Ishikawa (cell line): ENCODE measurements around the gene GAGE2A.

ENCODE experiments used
- CEBPB ChIP-seq: IDR thresholded peaks from 2 replicates; pipeline ENCODE4 v1.6.1; 2012
- CREB1 ChIP-seq: IDR thresholded peaks from 2 replicates; pipeline ENCODE4 v1.6.1; 2012; ENCODE audit warnings: low read depth
- EGR1 ChIP-seq: IDR thresholded peaks from 2 replicates; pipeline ENCODE4 v1.6.1; 2012
- EP300 ChIP-seq: IDR thresholded peaks from 2 replicates; pipeline ENCODE4 v1.6.1; 2012; ENCODE audit warnings: borderline replicate concordance
- FOXM1 ChIP-seq: IDR thresholded peaks from 2 replicates; pipeline ENCODE4 v1.6.1; 2012; ENCODE audit warnings: low read depth, borderline replicate concordance
- NFIC ChIP-seq: IDR thresholded peaks from 2 replicates; pipeline ENCODE4 v1.6.1; 2012
- RAD21 ChIP-seq: IDR thresholded peaks from 2 replicates; pipeline ENCODE4 v1.6.1; 2012; ENCODE audit warnings: low read depth
- TAF1 ChIP-seq: IDR thresholded peaks from 2 replicates; pipeline ENCODE4 v1.6.1; 2012; ENCODE audit warnings: low read depth, mild to moderate bottlenecking
- TCF12 ChIP-seq: IDR thresholded peaks from 2 replicates; pipeline ENCODE4 v1.6.1; 2012; ENCODE audit warnings: low read depth
- TEAD4 ChIP-seq: IDR thresholded peaks from 2 replicates; pipeline ENCODE4 v1.6.1; 2012
- YY1 ChIP-seq: IDR thresholded peaks from 2 replicates; pipeline ENCODE4 v1.6.1; 2012; ENCODE audit warnings: low read depth
- ZBTB7A ChIP-seq: IDR thresholded peaks from 2 replicates; pipeline ENCODE4 v1.6.1; 2012; ENCODE audit warnings: low read depth
- TF ChIP-seq, protein P1 (sequence below): IDR thresholded peaks from 2 replicates; pipeline ENCODE4 v1.6.1; 2012
- TF ChIP-seq, protein P2 (sequence below): IDR thresholded peaks from 2 replicates; pipeline ENCODE4 v1.6.1; 2012; ENCODE audit warnings: low read depth, mild to moderate bottlenecking
- TF ChIP-seq, protein P3 (sequence below): IDR thresholded peaks from 2 replicates; pipeline ENCODE4 v1.6.1; 2012

Gene GAGE2A

DNA sequence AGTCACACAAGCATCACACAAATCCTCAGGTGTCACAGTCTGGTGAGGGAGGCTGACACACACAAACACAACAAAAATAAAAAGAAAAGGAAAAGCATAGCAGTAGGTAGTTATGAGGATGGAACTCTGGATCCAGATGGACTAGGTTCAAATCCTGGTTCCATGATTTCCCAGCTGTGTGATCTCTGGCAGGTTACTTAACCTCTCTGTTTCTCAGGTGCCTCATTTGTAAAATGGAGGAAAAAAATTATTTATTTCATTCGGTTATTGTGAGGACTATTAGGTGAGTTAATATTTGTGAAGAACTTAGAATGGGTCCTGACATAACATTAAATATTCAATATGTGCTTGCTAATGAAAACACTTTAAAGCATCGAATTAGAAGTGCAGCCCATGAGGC is 29.3 kb downstream of the GAGE2A start:
- TF ChIP-seq NFIC: no peak

DNA sequence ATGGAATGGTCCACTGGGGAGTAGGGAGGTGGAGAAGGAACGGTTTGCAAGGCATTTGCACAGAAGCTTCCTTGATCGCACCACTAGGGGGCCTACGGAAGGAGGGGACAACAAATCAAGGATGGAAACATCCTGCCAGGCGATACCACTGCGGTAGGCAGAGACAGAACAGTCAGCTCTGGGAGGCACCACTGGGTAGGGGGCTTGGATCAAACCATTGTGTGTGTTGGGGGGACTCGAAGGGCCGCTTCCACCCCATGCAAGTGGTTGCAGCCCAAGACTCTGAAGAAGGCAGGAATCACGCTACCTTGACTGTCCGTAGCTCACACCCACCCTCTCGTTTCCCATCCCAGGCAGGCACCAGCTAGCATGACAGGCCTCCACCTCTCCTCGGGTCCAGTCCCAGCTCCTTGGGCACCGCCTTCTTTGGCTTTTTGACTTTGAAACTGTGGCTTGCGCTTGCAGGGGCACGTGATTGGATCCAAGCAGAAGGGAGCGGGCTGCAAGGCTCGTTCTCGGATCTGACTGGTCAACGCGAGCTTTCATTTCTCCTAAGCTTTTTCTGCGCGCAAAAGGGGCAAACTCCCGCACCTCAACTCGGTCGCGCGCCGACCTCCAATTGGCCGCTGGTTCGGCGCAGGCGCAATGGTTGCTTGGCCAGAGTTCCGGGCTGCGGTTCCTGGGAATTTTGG is 37.9 kb downstream of the GAGE2A start:
- TF ChIP-seq TAF1: no peak
- TF ChIP-seq NFIC: no peak
- no peak for TF ChIP-seq TEAD4
- no peak for TF ChIP-seq CREB1
- TF ChIP-seq YY1: no peak
- TF ChIP-seq ZBTB7A: no peak
- TF ChIP-seq, protein P1, sequence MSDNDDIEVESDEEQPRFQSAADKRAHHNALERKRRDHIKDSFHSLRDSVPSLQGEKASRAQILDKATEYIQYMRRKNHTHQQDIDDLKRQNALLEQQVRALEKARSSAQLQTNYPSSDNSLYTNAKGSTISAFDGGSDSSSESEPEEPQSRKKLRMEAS: no peak
- TF ChIP-seq TCF12: no peak
- TF ChIP-seq, protein P2, sequence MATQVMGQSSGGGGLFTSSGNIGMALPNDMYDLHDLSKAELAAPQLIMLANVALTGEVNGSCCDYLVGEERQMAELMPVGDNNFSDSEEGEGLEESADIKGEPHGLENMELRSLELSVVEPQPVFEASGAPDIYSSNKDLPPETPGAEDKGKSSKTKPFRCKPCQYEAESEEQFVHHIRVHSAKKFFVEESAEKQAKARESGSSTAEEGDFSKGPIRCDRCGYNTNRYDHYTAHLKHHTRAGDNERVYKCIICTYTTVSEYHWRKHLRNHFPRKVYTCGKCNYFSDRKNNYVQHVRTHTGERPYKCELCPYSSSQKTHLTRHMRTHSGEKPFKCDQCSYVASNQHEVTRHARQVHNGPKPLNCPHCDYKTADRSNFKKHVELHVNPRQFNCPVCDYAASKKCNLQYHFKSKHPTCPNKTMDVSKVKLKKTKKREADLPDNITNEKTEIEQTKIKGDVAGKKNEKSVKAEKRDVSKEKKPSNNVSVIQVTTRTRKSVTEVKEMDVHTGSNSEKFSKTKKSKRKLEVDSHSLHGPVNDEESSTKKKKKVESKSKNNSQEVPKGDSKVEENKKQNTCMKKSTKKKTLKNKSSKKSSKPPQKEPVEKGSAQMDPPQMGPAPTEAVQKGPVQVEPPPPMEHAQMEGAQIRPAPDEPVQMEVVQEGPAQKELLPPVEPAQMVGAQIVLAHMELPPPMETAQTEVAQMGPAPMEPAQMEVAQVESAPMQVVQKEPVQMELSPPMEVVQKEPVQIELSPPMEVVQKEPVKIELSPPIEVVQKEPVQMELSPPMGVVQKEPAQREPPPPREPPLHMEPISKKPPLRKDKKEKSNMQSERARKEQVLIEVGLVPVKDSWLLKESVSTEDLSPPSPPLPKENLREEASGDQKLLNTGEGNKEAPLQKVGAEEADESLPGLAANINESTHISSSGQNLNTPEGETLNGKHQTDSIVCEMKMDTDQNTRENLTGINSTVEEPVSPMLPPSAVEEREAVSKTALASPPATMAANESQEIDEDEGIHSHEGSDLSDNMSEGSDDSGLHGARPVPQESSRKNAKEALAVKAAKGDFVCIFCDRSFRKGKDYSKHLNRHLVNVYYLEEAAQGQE: no peak
- TF ChIP-seq EGR1: no peak
- TF ChIP-seq, protein P3, sequence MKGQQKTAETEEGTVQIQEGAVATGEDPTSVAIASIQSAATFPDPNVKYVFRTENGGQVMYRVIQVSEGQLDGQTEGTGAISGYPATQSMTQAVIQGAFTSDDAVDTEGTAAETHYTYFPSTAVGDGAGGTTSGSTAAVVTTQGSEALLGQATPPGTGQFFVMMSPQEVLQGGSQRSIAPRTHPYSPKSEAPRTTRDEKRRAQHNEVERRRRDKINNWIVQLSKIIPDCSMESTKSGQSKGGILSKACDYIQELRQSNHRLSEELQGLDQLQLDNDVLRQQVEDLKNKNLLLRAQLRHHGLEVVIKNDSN: no peak
- TF ChIP-seq RAD21: no peak
- TF ChIP-seq CEBPB: no peak
- no peak for TF ChIP-seq EP300
- no peak for TF ChIP-seq FOXM1

DNA sequence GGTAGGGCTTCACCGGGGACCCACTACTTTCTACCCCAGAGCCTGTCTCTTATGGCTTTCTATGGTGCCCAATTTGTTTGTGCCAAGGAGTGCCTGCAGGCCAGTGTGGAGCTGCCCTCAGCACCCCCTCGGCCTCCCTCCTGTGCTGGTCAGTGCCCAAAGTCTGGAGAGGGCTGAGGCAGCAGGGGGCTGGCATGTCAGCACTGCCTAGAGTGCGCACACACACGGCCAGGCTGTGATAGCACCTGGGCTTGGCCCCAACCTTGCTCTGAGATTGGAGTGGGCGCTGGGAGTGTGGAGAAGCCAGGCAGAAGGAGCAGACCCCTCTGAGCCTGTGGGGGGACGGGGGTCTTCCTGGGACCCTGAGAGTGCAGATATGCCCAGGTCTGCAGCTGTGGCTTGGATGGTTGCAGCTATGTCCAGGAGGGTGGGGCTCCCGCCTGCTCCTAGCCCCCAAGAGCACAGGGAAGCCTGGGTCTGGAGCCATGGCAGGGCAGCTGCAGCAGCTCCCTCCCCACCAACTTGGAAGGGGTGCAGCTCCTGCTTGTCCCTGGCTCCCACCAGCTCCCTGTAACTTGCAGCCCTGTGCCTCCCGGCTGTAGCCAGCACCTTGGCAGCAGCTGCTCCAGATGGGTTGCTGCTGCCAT is 55.8 kb downstream of the GAGE2A start:
- TF ChIP-seq CREB1 (no peak), TEAD4 (no peak), TCF12 (no peak), YY1 (no peak)
